Left colon (tissue), 2 donors: ENCODE results near the gene SLMAP. TPM values are rescaled to one million over a fixed set of nuclear protein-coding genes. Genes with fewer than 3 reads are reported as not detected.
A peak's percentile ranks its signal among the peaks of the same experiment; 100 is the strongest.

ENCODE experiments used
- ATAC-seq: fragments of 200-7000 bp; cut with Tn5 transposase; one replicate; pipeline ENCODE4 v1.9.1; 2020; ENCODE audit warnings: mild to moderate bottlenecking, moderate library complexity
- DNase-seq, 2 donors: peaks; one replicate each; pipeline ENCODE4 v3.0.0-alpha.2; 2020
- intact Hi-C, 2 donors: fragments of 100-400 bp; cut with DNase I in 1 of 2; cut with micrococcal nuclease in 1 of 2; formaldehyde crosslinking; loops; one replicate each; pipeline versions ENCODE4 v1.11.2 to v1.14.0; 2022; cut with DNase I, micrococcal nuclease
- total RNA-seq, 2 donors: library from RNA; stranded (reverse); fragmentation: NEBNext Ultra II Directional; extraction: Animal tissue kit (Norgen Biotek cat#: 25700); gene quantifications; one replicate each; pipeline ENCODE4 v1.2.1, GENCODE V29; 2021
- donor health status: DM: no; HTN: no; CAD: no.
- donor health status: DM: yes; HTN: yes; CAD: no.

The SLMAP gene
- total RNA-seq, 2 donors from 2014 or later, result 75.7 to 114 TPM

DNA sequence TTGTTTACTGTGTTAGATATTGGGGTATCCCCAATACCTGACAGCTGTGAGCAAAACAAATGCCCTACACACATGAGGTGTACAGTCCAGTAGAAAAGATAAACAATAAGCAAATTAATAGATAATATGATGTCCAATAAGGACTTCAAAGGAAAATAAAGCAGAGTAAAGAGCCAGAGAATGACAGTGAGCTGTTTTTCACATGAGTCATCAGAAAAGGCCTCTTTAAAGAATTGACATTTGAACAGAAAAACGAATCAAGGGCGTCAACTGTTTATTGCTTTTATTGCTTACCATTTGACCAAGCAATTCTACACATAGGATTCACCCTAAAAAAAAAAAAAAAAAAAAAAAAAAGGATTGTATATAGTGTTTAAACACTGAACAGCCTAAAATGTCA lies 155.5 kb downstream of the SLMAP start:
- intact Hi-C loops, result no loop called here
- ATAC-seq (peak; percentile 64), DNase-seq (no peak)

GRCh38 chr3:57917601-57918000 lies 161.5 kb downstream of the SLMAP start:
- DNase-seq (no peak), ATAC-seq (no peak)
- intact Hi-C loops, result no loop called here

DNA sequence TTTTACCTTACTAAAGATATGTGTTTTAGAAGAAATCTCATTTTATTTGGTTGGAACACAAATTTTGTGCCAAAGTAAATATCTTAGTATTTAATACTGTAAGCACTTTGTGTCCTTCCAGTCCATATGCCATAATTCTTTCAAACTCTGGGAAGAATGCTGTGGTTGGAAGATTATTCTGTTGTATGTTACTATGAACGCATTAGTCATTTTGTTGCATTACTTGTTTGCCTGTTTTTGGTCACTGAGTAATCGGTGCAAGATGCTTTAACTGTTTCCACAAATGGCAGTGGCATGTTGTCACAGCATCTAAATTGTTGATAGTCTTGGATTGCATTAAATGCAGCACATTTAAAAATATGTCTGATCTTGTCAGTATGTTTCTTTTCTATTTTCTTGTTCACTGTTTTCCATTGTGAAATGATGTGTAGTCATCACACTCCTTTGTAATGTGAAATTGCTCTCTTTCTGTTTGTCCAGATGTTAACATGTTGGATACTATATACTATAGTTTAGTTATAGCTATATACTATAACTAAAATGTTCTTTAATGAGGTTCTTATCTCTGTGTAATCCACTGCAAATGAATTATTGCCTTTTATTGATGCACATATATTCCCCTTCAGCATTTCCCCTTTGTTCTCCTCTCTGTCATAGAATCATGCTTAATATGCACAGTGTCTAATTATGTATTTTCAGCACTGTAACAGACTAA lies 162.2 kb downstream of the SLMAP start:
- DNase-seq (no peak), ATAC-seq (peak; percentile 60)
- intact Hi-C loops, result no loop called here

- ATAC-seq (peak; percentile 74), DNase-seq (no peak)
- intact Hi-C loops, result no loop called here
Measured at GRCh38 chr3:57919987-57920386, 163.9 kb downstream of the SLMAP start.

GRCh38 chr3:57923101-57923500 lies 167.0 kb downstream of the SLMAP start:
- no peak for DNase-seq
- intact Hi-C loops, result no loop called here
- ATAC-seq, result no peak

GRCh38 chr3:57923752-57924151 lies 167.6 kb downstream of the SLMAP start:
- ATAC-seq, result no peak
- DNase-seq, result no peak
- intact Hi-C loops, result no loop called here

- no peak for ATAC-seq
- intact Hi-C loops, result no loop called here
- DNase-seq, result no peak
Measured at GRCh38 chr3:57927166-57927565, 171.1 kb downstream of the SLMAP start.

GRCh38 chr3:57927916-57928315 lies 171.8 kb downstream of the SLMAP start:
- no peak for ATAC-seq
- intact Hi-C loops, result no loop called here
- DNase-seq, result no peak

DNA sequence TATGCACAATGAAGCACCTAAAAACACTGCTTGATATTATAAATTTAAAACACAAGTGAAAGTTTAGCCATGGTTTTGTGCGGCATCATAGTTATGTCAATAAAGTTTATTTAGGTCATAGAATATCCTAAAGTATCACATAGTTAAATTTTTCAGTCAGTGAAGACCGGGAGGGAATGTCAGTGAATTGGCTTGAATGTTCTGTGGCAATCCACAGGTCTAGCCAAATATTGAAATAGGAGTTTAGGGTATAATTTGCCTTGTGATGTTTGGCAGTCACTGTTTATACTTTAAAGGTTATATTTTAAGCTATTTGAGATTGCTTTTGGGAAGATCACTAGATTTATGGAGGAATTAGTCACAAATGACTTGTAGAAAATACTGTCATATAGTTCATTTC lies 172.4 kb downstream of the SLMAP start:
- DNase-seq, result no peak
- intact Hi-C loops, result no loop called here
- no peak for ATAC-seq

DNA sequence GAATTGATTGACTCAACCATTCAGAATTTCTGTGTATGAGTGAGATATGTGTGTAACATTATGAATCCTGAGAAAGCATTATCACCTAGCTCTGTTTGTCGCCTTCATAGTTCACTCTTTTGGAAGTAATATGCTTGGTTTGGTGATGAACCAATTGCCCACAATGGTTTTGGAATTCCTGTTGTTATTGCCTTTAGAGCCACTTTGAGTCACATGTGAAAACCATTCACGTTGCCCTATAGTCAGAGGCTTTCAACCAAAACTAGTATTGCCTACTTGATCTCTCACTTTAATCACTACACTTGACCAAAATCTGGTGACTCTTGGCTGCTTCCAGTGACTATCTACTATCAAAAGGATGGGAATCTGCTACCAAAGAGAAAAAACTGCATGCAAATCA lies 173.9 kb downstream of the SLMAP start:
- DNase-seq (no peak), ATAC-seq (no peak)
- intact Hi-C loops, result no loop called here

DNA sequence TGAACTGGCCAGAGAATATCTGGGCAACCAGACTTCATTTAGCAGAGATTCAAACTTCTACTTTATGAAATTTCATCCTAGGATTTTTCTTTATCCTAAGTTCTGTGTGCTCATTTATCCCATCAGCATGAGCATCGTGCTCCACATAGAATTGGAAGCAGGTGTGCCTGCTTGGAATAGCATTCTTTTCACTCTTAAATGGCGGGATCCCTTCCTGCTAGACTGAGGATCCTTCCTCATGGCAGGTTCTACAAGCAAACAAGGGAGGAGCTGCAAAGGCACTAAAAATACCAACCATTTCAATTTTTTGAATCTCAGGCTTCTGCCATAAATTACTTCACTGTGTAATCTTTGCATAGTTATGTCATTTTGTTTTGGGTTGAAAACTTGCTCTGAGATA lies 177.5 kb downstream of the SLMAP start:
- intact Hi-C loops, result no loop called here
- ATAC-seq, result peak; percentile 80

GRCh38 chr3:57934373-57934772 lies 178.3 kb downstream of the SLMAP start:
- no peak for ATAC-seq
- DNase-seq, result no peak
- intact Hi-C loops, result no loop called here

More for the DNA sequence above, 177.5 kb downstream of the SLMAP start:
- no peak for DNase-seq

DNA sequence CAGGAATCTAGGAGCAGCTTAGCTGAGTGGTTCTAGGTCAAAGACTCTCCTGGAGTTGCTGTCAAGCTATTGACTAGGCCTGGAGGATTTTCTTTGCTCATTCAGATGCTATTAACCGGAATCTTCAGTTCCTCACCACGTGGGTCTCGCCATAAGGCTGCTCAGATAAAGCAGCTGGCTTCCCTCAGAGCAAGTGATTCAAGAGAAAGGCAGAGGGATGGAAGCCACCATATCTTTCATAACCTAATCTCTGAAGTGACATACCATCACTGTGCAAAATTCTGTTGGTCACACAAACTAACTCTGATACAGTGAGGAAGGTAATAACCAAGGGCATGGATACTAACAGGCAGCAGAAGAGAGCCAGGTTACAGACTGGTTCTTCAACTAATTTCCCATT lies 179.4 kb downstream of the SLMAP start:
- ATAC-seq (no peak), DNase-seq (no peak)
- intact Hi-C loops, result no loop called here

DNA sequence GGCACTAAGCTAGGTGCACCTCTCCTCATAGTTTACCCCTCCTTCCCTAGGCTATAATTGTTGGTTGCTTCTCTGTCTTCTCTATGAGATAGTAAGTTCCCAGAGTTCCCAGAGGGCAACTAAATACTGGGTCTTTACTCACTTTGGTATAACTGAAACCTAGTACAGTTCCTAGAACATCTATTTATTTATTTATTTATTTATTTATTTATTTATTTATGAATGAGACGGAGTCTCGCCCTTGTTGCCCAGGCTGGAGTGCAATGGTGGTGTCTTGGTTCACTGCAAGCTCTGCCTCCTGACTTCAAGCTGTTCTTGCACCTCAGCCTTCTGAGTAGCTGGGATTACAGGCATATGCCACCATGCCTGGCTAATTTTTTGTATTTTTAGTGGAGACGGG lies 181.0 kb downstream of the SLMAP start:
- intact Hi-C loops, result no loop called here
- no peak for ATAC-seq
- no peak for DNase-seq

DNA sequence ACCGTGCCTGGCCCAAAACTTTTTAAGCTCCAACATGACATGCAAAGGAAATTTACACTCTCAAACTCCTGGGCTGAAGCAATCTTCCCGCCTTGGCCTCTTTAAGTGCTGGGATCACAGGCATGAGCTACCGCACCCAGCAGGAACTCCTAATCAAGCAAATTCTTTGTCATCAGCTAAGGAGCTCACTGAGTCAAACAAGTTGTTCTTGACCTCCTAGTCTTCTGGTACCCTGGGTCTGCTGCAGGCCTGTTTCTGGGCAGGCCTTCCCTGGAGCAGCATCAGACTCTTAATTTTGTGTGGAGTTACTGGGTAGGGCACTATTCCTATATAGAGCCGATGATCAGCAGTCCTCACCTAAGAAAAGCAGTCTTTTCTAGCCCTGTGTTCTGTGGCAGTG lies 183.7 kb downstream of the SLMAP start:
- intact Hi-C loops, result no loop called here
- ATAC-seq, result no peak
- DNase-seq, result no peak

GRCh38 chr3:57942388-57942787 lies 186.3 kb downstream of the SLMAP start:
- DNase-seq, result no peak

DNA sequence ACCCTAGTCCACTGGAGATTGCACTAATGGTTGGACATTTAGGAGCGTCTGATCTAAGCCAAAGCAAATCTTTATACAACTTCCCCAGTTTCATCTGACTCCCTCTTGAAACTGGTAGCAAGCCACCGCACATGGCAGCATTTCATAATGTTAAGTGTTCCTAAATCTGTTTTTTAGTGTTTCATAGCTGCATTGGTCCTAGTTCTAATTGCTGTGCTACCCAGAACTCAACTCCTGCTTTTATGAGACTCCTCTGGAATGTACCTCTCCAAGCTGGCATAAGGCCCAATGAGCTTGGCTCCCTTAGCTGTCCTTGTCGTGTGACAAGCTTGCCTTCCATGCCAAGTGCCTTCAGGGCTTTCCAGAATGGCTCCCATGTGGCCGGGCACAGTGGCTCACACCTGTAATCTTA lies 186.8 kb downstream of the SLMAP start:
- DNase-seq, result peak; percentile 47 to 67
- intact Hi-C loops, result no loop called here
- peak; percentile 83 for ATAC-seq

More at GRCh38 chr3:57942388-57942787, 186.3 kb downstream of the SLMAP start:
- intact Hi-C loops, result no loop called here
- no peak for ATAC-seq

DNA sequence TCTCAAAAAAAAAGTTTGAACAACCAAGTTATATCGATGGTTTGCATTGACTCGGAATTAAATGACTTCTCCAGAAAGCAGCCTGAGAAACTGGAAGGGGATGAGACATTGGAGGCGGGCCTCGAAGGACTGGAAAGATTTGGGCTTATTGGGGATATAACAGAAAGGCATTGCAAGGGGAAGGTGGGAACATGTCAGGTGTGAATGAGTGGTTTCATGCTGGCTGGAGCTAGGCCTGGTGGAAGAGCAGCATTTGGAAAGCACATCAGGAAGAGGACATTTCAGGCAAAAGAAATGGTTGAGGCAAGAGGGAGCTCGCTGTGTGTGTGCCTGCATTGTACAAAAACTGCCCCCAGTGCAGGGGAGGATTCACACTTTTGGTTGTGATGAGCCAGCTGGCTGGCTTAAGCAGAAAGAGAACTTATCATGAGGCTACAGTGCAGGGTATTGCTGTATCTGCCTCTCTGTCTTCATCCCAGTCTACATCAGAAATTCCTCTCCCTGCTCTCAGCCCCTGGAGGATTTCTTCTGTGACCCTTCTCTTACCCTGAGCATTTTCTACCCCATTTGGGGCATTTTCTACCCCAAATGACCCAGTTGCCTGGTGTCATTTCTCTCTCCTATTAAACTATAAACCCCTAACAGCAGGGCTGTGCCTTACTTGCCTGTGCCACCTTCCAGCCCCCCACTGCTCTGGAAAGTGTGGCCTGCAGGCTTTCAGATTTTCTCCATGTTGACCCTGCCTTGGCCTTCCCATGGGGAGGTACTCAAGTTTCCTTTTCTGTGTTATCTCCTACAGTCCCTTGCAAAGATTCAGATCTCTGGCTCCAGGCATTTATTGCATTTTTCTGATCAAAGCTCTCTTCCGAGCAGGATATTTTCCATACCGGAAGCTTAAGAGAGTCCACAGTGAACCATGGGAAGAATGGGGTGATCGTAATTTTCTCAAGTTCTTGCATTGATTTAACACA lies 187.7 kb downstream of the SLMAP start:
- intact Hi-C loops, result no loop called here
- DNase-seq (no peak), ATAC-seq (peak; percentile 29)

- no peak for DNase-seq
- no peak for ATAC-seq
- intact Hi-C loops, result no loop called here
Measured at GRCh38 chr3:57946970-57947381, 190.9 kb downstream of the SLMAP start.

GRCh38 chr3:57948080-57948671 lies 192.1 kb downstream of the SLMAP start:
- DNase-seq (no peak), ATAC-seq (no peak)
- intact Hi-C loops, result no loop called here
